ENCODE measurements around the gene PRLR.

PRLR gene

GRCh38 chr5:35095366-35095765 lies 134.9 kb downstream of the PRLR start:
- peak overlapping the region; percentile 29 for H3K27ac ChIP-seq
- TF ChIP-seq ZFX (IDR thresholded peaks at IDR 0.05; ENCODE audit: borderline replicate concordance): no peak
- TF ChIP-seq CTCF (IDR thresholded peaks at IDR 0.05): no peak

GRCh38 chr5:35094948-35095347 lies 135.3 kb downstream of the PRLR start:
- TF ChIP-seq ZFX (IDR thresholded peaks at IDR 0.05; ENCODE audit: borderline replicate concordance): no peak
- TF ChIP-seq CTCF (IDR thresholded peaks at IDR 0.05): no peak
- H3K27ac ChIP-seq: peak overlapping the region; percentile 29

- no peak for TF ChIP-seq ZFX (IDR thresholded peaks at IDR 0.05; ENCODE audit: borderline replicate concordance)
- TF ChIP-seq CTCF (IDR thresholded peaks at IDR 0.05): no peak
- H3K27ac ChIP-seq: no peak overlapping the region
Measured at GRCh38 chr5:35092703-35093102, 137.6 kb downstream of the PRLR start.

- no peak overlapping the region for H3K27ac ChIP-seq
- TF ChIP-seq ZFX (IDR thresholded peaks at IDR 0.05; ENCODE audit: borderline replicate concordance): no peak
- no peak for TF ChIP-seq CTCF (IDR thresholded peaks at IDR 0.05)
Measured at GRCh38 chr5:35091704-35092103, 138.6 kb downstream of the PRLR start.

GRCh38 chr5:35089334-35090314 lies 140.7 kb downstream of the PRLR start:
- TF ChIP-seq CTCF (IDR thresholded peaks at IDR 0.05): peak; percentile 82
- TF ChIP-seq ZFX (IDR thresholded peaks at IDR 0.05; ENCODE audit: borderline replicate concordance): no peak
- no peak overlapping the region for H3K27ac ChIP-seq

- no peak for TF ChIP-seq ZFX (IDR thresholded peaks at IDR 0.05; ENCODE audit: borderline replicate concordance)
- TF ChIP-seq CTCF (IDR thresholded peaks at IDR 0.05): no peak
- no peak overlapping the region for H3K27ac ChIP-seq
Measured at GRCh38 chr5:35087991-35088390, 142.3 kb downstream of the PRLR start.

- TF ChIP-seq CTCF (IDR thresholded peaks at IDR 0.05): no peak
- no peak for TF ChIP-seq ZFX (IDR thresholded peaks at IDR 0.05; ENCODE audit: borderline replicate concordance)
- no peak overlapping the region for H3K27ac ChIP-seq
Measured at GRCh38 chr5:35083150-35083549, 147.1 kb downstream of the PRLR start.

Measured in 22Rv1 (cell line).